LNCAP (cell line): ENCODE data around the gene ZNF644.

Source experiments
- TF ChIP-seq, protein P1 (sequence below): fragments of 450-650 bp; IDR thresholded peaks from 2 replicates; pipeline ENCODE4 v1.5.1; 2017; ENCODE audit warnings: mild to moderate bottlenecking

The ZNF644 gene

DNA sequence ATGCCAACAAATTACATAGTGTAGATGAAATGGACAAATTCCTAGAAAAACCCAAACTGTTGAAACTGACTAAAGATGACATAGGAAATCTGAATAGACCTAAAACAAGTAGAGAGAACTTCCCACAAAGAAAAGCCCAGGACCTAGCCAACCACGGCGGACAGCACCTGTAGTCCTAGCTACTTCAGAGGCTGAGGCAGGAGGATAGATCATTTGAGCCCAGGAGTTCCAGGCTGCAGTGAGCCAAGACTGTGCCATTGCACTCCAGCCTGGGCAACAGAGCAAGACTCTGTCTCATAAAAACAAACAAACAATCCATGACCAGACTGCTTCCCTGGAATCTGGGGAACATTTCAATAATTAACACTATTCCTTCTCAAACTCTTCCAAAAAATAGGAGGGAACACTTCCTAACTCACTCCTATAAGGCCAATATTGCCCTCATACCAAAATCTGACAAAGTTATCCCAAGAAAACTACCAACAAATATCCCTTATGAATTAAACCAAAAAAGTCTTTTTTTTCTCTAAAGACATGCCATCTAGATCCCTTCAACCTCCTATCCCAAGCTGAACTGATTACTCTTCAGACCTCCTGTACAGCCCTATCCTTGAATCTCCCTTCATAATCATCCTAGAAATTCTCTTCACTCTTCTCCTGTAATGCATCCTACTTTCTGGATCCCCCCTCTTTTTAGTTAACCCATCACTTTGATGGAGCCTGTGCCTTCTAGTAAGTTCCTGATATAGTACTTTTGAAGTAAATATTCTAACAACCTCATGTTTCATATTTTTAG is 15.5 kb downstream of the ZNF644 start:
- TF ChIP-seq, protein P1, sequence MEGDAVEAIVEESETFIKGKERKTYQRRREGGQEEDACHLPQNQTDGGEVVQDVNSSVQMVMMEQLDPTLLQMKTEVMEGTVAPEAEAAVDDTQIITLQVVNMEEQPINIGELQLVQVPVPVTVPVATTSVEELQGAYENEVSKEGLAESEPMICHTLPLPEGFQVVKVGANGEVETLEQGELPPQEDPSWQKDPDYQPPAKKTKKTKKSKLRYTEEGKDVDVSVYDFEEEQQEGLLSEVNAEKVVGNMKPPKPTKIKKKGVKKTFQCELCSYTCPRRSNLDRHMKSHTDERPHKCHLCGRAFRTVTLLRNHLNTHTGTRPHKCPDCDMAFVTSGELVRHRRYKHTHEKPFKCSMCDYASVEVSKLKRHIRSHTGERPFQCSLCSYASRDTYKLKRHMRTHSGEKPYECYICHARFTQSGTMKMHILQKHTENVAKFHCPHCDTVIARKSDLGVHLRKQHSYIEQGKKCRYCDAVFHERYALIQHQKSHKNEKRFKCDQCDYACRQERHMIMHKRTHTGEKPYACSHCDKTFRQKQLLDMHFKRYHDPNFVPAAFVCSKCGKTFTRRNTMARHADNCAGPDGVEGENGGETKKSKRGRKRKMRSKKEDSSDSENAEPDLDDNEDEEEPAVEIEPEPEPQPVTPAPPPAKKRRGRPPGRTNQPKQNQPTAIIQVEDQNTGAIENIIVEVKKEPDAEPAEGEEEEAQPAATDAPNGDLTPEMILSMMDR: no peak

DNA sequence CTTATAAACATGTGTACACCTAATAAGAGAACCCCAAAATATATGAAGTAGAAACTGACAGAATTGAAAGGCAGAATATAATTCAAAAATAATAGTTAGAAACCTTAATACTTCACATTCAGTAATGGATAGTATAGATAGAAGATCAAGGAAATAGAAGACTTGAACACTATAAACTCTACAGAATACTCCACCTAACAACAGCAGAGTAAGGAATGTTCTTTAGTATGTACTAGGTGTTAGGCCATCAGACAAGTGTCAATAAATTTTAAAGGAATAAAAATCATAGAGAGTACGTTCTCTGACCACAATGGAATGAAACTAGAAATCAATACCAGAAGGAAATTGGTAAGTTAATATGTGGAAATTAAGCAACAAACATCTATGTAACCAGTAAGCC is 16.6 kb downstream of the ZNF644 start:
- TF ChIP-seq, protein P1: no peak

DNA sequence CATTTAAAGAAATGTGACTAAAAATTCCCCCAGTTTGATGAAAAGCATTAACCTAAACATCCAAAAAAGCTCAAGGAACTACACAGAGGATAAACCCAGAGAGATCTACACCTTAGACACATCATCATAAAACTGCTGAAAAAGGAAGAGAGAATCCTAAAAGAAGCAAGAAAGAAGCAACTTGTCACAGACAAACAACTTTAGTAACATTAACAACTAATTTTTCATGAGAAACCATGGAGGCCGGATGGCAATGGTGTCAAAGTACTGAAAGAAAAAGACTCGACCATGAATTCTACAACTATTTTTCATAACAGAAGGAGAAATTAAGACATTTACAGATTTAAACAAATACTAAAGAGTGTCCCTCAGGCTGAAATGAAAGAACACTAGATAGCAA is 17.7 kb downstream of the ZNF644 start:
- TF ChIP-seq, protein P1: no peak

DNA sequence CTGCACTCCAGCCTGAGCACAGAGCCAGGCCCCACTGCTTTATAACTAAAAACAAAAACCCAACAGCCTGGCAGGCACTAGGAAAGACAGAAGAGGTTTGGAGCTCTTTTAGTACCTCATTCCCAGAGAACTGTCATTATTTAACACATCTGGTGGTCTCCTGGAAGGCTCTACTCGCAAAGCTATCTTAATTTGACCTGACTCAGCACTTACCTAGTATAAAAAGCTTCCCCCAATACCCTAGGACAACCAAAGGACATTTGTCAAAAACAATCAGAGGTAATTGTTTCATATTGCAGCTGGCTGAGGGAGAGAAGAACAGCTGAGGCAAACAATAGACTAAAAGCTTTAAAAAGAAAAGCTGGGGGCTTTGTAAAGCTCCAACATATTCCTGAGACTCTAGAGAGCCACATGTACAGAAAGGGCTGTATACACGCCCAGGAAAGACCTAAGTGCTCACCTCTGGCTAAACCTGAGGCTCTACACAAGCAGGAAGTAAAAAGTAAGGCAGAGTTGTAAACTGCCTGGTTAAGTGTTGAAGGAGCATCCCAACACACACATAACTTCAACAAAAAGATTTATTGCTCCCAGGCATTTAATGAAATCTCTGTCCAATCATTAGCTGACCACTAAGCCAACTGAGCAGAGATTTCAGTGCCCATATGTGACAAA is 25.0 kb downstream of the ZNF644 start:
- TF ChIP-seq, protein P1: no peak

DNA sequence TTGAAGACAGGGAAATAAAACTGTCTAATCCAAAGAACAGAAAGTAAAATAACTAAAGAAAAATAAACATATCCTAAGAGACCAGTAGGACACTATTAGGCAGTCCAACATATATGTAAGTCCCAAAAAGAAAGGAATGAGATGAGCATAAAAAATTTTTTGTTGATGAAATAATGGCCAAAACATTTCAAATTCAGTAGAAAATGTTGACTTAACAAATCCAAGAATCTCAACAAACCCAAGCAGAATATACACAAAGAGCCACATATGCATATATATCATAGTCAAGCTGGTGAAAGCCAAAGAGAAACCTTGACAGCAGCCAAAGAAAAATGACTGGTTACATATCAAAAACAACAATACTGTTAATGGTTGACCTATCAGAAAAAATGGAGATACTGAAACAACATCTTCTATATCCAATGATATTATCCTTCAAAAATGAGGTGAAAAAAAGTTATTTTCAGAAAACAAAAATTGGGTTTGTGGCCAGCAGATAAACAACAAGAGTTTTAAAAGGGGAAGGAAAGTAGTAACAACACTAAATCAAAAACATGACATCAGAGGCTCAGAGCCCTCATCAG is 26.4 kb downstream of the ZNF644 start:
- TF ChIP-seq, protein P1: no peak

DNA sequence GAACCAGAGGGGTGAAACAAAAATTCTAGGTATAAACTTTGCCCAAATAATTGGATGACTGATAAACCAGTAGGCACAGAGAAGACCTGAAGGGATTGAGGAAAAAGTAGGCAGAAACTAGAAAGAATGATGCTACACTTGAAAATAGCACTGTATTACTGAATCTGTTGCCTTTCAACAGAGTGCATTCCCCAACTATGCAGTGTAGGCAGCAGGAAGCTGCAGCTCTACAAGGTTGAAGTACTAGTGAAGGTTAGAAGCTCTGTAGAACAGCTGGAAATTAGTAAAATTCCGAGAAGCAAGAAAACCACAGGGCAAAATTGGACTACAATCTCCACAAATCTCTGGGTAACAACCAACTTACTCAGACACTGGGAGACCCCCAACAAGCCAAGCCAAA is 27.4 kb downstream of the ZNF644 start:
- TF ChIP-seq, protein P1: no peak

DNA sequence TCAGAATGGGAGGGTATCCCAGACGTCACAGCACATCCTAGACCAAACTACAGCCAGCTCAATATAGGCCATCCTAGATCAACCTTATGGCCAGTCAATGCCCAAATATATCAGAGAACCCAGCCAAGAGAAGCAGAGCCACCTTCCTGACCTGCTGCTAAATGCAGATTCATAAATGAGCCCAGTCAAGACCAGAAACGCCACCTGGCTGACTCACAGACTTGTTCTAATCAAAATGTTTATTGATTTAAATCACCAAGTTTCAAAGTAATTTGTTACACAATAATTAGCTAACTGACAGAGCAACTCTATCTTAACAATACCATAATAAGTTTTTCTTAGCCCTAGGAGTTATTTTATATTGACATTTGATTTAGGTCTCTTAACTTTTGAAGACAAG is 28.6 kb downstream of the ZNF644 start:
- TF ChIP-seq, protein P1: no peak
